BLaER1 (cell line): ENCODE results near the gene NSDHL.
A peak's percentile ranks its signal among the peaks of the same experiment; 100 is the strongest.
"Not testable (repeated sequence)": the region's sequence is repeated elsewhere in the genome, so short reads cannot be mapped to it uniquely, and the experiment has no call there.

ENCODE experiments used
- H3K27ac ChIP-seq: shearing (Covaris generic); formaldehyde crosslinking; 2 replicates; pipeline ENCODE4 v1.8.1; 2022
- H3K27me3 ChIP-seq: shearing (Covaris generic); formaldehyde crosslinking; 2 replicates; pipeline ENCODE4 v1.8.1; 2022
- H3K36me3 ChIP-seq: shearing (Covaris generic); formaldehyde crosslinking; 2 replicates; pipeline ENCODE4 v1.8.1; 2022
- H3K4me1 ChIP-seq: shearing (Covaris generic); formaldehyde crosslinking; 2 replicates; pipeline ENCODE4 v1.8.1; 2022
- H3K4me2 ChIP-seq: shearing (Covaris generic); formaldehyde crosslinking; 2 replicates; pipeline ENCODE4 v1.8.1; 2022
- H3K4me3 ChIP-seq: shearing (Covaris generic); formaldehyde crosslinking; 2 replicates; pipeline ENCODE4 v1.8.1; 2022
- H3K9ac ChIP-seq: shearing (Covaris generic); formaldehyde crosslinking; 2 replicates; pipeline ENCODE4 v1.8.1; 2022
- H3K9me3 ChIP-seq: shearing (Covaris generic); formaldehyde crosslinking; 2 replicates; pipeline ENCODE4 v1.8.1; 2022
- H4K20me1 ChIP-seq: shearing (Covaris generic); formaldehyde crosslinking; 2 replicates; pipeline ENCODE4 v1.8.1; 2022
- Cebpa-rat ChIP-seq: shearing (Covaris generic); IDR thresholded peaks from 2 replicates; pipeline ENCODE4 v1.8.1; 2022

NSDHL gene

DNA sequence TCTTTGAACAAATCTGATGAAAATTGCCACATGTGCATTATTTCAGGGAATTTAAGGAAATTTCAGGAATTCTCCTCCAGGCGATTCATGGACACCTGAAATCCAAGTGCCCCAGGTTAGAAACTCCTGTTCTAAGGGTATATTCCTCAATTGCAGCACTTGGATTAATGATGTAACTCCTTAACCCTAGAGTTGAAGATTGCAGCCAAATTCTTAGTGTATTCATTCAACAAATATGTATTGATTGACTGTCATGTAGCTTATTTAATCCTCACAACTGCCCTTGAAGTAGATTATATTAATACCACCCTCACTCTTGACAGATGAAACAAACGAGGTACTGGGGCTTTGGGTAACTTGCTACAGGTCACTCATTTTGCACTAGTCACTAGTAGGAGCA lies 11.6 kb upstream of the NSDHL start:
- Histone ChIP-seq H3K9ac (no peak overlapping the region), H3K4me2 (no peak overlapping the region)

DNA sequence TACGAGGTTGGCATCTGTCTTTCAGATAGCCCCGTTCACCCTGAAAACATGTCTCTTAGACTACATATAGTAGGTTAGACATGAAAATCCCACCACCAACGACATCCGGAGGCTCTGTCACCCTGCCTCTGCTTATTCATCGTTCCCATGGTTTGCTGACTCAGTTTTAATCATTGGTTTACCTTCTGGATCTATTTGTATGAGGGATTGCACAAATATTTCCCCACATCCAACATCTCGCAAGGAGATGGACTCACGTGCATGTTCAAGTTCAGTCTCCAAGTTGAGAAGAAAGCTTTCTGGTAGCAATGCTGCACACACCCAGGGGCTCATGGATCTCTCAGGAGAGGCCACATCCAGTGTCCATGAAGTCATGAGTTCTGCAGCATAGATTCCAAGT lies 11.1 kb upstream of the NSDHL start:
- peaks cover 90% of the 10 kb centered on the region for H3K27me3 ChIP-seq
- no peak overlapping the region for H3K9ac ChIP-seq
- no peaks in the 10 kb centered on the region for H3K4me1 ChIP-seq
- H3K4me3 ChIP-seq, result no peak overlapping the region
- no peak overlapping the region for H3K4me2 ChIP-seq
- H3K27ac ChIP-seq, result no peak overlapping the region
- H3K9me3 ChIP-seq, result no peaks in the 10 kb centered on the region
- H4K20me1 ChIP-seq, result peaks cover 14% of the 10 kb centered on the region; the same call in 1 of the 2 replicates
- no peaks in the 10 kb centered on the region for H3K36me3 ChIP-seq
- TF ChIP-seq Cebpa-rat, result no peak

More for the DNA sequence above, 11.6 kb upstream of the NSDHL start:
- Histone ChIP-seq H3K27me3 (peaks cover 90% of the 10 kb centered on the region), H4K20me1 (peaks cover 9% of the 10 kb centered on the region; the same call in 1 of the 2 replicates), H3K27ac (no peak overlapping the region), H3K4me1 (no peaks in the 10 kb centered on the region), H3K36me3 (no peaks in the 10 kb centered on the region), H3K9me3 (no peaks in the 10 kb centered on the region), H3K4me3 (no peak overlapping the region)
- no peak for TF ChIP-seq Cebpa-rat

DNA sequence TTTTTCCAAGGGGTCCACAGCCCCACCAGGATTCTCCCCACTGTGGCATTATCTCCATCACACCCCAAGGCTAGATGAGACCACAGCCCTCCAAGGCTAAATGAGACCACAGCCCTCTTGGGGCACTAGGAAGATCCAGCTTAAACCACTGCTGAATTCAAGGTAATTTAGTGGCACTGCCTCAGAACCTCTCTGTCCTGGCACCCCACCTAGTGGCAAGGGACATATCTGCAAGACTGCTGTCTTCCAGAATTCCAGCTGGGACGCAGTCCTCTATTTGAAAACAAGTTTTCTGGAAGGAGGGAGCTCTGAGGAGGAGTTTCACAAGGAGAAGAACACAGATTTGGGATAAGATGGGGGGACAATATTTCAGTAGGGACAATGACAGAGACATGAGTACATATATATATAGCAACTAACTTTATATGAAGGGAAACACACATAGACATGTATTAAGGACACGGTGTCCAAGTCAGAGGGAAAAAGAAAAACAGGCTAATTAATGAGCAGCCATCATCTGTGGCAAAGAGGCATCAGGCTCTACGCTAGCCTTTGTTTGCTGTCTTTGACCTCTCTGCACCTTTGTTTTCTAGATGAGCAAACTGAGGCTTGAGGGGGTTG lies 9.6 kb upstream of the NSDHL start:
- no peaks in the 10 kb centered on the region for H3K36me3 ChIP-seq
- H3K9ac ChIP-seq, result no peak overlapping the region
- H3K9me3 ChIP-seq, result no peaks in the 10 kb centered on the region
- H3K27ac ChIP-seq, result no peak overlapping the region
- no peak overlapping the region for H3K4me3 ChIP-seq
- peaks cover 15% of the 10 kb centered on the region; the same call in 1 of the 2 replicates for H4K20me1 ChIP-seq
- peaks cover 92% of the 10 kb centered on the region for H3K27me3 ChIP-seq
- H3K4me2 ChIP-seq, result no peak overlapping the region
- TF ChIP-seq Cebpa-rat, result no peak
- H3K4me1 ChIP-seq, result no peaks in the 10 kb centered on the region

DNA sequence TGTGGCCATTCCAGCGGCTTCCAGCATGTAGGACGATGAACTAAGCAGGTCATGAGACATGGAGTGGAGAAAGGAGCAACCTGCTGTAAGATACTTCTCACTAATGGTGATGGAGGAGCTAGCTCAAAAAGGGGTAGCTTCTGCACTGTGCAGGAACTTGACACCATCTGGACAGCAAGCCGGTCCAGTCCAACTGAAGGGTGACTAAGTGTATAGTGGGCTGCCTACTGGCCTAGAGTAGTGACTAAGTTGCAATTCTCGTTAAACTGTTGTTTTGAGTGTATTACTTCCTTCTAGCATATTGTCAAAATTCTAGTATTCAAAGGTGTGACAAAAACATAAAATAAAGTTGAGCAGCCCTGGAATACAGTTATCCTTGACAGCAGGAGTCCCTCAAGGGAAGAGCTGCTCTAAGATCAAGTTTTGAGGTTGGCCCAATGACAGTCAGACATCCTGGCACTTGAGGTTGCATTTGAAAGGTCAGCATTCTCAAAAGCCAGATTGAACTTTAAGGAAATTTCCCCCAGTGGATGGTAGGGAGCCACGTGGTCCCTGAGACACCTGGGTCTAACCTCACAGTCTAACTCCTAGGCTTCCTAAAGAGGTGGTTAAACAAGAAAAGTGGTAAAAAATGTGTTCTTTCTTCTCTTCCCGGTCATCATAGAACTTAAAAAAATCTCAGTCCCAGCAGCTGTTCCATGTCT lies 8.3 kb upstream of the NSDHL start:
- Histone ChIP-seq H3K4me2 (no peak overlapping the region), H3K4me3 (no peak overlapping the region), H3K9ac (no peak overlapping the region), H3K27ac (no peak overlapping the region), H3K4me1 (no peaks in the 10 kb centered on the region), H3K36me3 (no peaks in the 10 kb centered on the region), H4K20me1 (peaks cover 22% of the 10 kb centered on the region; the same call in 1 of the 2 replicates), H3K9me3 (no peaks in the 10 kb centered on the region), H3K27me3 (peaks cover 97% of the 10 kb centered on the region)
- TF ChIP-seq Cebpa-rat, result no peak

DNA sequence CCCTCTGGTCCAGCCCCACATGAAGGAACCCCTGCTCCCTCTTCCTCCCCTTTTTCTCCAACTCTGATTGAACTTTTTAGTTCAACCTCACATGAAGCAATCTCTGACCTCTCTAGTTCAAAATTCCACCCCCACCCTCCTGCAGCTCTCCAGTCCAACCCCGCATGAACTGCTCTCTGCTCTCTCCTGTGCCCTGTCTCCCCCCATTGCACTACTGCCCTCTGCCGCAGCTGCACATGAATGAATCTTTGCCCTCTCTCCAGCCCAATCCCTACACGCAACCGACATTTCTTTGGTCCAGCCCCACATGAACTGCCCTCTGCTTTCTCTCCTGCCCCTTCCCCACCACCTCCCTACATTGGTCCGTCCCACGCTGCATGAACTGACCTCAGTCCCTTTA lies 7.2 kb upstream of the NSDHL start:
- Histone ChIP-seq H3K27me3 (peaks cover 97% of the 10 kb centered on the region), H4K20me1 (peaks cover 22% of the 10 kb centered on the region; the same call in 1 of the 2 replicates), H3K4me1 (no peaks in the 10 kb centered on the region), H3K4me3 (no peak overlapping the region), H3K36me3 (no peaks in the 10 kb centered on the region), H3K4me2 (no peak overlapping the region), H3K27ac (no peak overlapping the region), H3K9ac (no peak overlapping the region), H3K9me3 (no peaks in the 10 kb centered on the region)
- no peak for TF ChIP-seq Cebpa-rat

DNA sequence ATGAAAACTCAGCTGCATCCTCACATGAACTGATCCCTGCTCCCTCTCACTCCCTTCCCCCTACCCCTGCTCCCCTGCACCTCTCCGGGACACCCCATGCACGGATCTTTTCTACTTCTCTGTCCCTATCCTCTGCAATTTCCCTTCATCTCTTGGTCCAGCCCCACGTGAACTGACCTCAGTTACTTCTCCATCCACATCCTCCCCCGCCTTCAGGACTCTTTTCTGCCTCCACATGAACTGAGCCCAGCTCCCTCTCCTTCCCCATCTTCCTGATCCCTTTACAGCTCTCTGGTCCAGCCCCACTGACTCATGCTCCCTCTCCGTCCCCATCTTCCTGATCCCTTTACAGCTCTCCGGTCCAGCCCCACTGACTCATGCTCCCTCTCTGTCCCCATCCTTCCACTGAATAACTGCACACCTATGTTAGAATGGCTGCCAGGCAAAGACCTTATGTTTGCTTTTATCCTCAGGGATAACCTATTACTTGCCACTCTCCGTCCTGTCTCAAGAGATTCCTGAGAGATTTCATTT lies 6.0 kb upstream of the NSDHL start:
- no peak overlapping the region for H3K27ac ChIP-seq
- no peaks in the 10 kb centered on the region for H3K36me3 ChIP-seq
- H3K4me2 ChIP-seq, result no peak overlapping the region
- H3K27me3 ChIP-seq, result peaks cover 94% of the 10 kb centered on the region
- peaks cover 22% of the 10 kb centered on the region; the same call in 1 of the 2 replicates for H4K20me1 ChIP-seq
- H3K9ac ChIP-seq, result no peak overlapping the region
- TF ChIP-seq Cebpa-rat, result no peak
- no peak overlapping the region for H3K4me3 ChIP-seq
- no peaks in the 10 kb centered on the region for H3K9me3 ChIP-seq
- 0 out of 2 replicates have a peak, but pooled peaks cover 2% of the 10 kb centered on the region for H3K4me1 ChIP-seq

DNA sequence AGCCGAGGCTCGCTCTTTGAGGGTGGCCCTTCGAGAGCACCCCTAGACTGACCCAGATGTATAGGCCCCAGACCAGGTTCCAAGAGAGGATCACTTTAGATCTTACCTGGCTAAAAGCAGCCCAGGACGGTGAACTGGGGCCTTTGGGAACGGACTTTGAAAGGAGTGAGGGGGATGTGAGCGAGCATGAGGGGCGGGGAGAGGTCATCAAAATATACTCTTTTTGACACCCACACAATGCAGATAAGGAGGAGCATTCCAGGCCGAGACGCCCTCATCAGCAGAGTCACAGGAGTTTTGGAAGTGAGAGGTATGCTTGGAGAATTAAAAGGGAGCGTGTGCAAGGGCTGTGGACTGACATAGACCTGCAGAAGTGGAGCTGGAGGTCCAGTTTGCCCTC lies 528 bp downstream of the NSDHL start:
- Histone ChIP-seq H3K27ac (peak overlapping the region; percentile 49), H3K4me2 (peak overlapping the region; percentile 86), H4K20me1 (peaks cover 32% of the 10 kb centered on the region; the same call in 1 of the 2 replicates), H3K9me3 (0 out of 2 replicates have a peak, but pooled peaks cover under 1% of the 10 kb centered on the region), H3K27me3 (peaks cover 67% of the 10 kb centered on the region), H3K9ac (peak overlapping the region; percentile 83), H3K4me1 (peaks cover 23% of the 10 kb centered on the region), H3K36me3 (peaks cover 14% of the 10 kb centered on the region; the same call in 1 of the 2 replicates), H3K4me3 (peak overlapping the region; percentile 74)
- no peak for TF ChIP-seq Cebpa-rat

DNA sequence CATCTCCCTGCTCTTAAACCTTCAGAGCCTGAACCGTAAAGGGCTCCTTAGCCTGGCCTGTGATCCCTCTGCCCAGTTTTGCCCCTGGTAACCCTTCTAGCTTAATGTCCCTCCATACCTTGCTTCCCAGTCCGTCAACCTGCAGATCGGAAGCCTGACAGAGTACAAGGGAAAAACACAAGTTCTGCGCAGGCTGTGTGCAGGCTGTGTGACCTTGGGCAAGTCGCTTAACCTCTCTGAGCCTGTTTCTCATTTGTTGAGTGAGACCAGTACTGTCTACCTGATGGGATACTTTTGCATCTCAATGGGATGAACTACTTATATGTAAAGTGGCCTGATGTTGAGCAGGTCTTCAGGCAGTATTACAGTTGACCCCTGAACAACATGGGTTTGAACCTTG lies 1.7 kb downstream of the NSDHL start:
- TF ChIP-seq Cebpa-rat, result no peak
- Histone ChIP-seq H3K9me3 (0 out of 2 replicates have a peak, but pooled peaks cover 6% of the 10 kb centered on the region), H4K20me1 (peaks cover 26% of the 10 kb centered on the region; the same call in 1 of the 2 replicates), H3K27me3 (peaks cover 56% of the 10 kb centered on the region), H3K4me1 (peaks cover 23% of the 10 kb centered on the region), H3K36me3 (peaks cover 14% of the 10 kb centered on the region; the same call in 1 of the 2 replicates), H3K27ac (no peak overlapping the region), H3K4me3 (no peak overlapping the region), H3K9ac (no peak overlapping the region), H3K4me2 (peak overlapping the region; percentile 86; the same call in 1 of the 2 replicates)

DNA sequence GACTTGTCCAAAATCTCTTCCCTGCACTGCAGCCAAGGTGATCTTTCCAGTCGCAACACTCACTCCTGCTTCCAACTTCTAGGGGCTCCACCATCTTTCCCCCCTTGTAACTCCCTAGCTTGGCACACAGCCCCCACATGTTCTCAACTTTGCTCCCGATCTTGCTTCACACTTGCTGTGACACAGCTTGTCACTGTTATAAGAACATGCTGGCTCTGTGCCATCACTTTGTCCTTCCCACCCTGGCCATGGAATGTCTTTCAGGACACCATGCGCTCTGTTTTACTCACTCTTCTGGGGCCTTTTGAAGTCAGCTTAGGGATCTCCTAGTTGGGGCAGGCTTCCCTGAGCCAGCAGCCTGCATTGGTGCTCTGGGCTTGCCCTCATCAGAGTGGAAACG lies 2.5 kb downstream of the NSDHL start:
- Histone ChIP-seq H3K9me3 (0 out of 2 replicates have a peak, but pooled peaks cover 6% of the 10 kb centered on the region), H3K4me3 (no peak overlapping the region), H3K9ac (no peak overlapping the region), H3K4me2 (no peak overlapping the region), H4K20me1 (peaks cover 26% of the 10 kb centered on the region; the same call in 1 of the 2 replicates), H3K27ac (no peak overlapping the region), H3K27me3 (peaks cover 47% of the 10 kb centered on the region), H3K4me1 (peaks cover 23% of the 10 kb centered on the region), H3K36me3 (peaks cover 14% of the 10 kb centered on the region; the same call in 1 of the 2 replicates)
- no peak for TF ChIP-seq Cebpa-rat

DNA sequence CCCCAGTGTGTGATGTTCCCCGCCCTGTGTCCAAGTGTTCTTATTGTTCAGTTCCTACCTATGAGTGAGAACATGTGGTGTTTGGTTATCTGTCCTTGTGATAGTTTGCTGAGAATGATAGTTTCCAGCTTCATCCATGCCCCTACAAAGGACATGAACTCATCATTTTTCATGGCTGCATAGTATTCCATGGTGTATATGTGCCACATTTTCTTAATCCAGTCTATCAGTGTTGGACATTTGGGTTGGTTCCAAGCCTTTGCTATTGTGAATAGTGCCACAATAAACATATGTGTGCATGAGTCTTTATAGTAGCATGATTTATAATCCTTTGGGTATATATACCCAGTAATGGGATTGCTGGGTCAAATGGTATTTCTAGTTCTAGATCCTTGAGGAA lies 4.6 kb downstream of the NSDHL start:
- H3K4me2 ChIP-seq, H3K27ac ChIP-seq, H3K9me3 ChIP-seq, H3K9ac ChIP-seq, H3K4me3 ChIP-seq: not testable (repeated sequence)
- peaks cover 15% of the 10 kb centered on the region; the same call in 1 of the 2 replicates for H3K36me3 ChIP-seq
- H3K27me3 ChIP-seq, result peaks cover 47% of the 10 kb centered on the region
- peaks cover 17% of the 10 kb centered on the region for H3K4me1 ChIP-seq
- H4K20me1 ChIP-seq, result peaks cover 28% of the 10 kb centered on the region; the same call in 1 of the 2 replicates
